GM06990 (cell line): Measurements from ENCODE around the gene CPB1.

ENCODE experiments used
- DNase-seq: peaks from one replicate; pipeline ENCODE4 v3.0.0-alpha.2; 2011; ENCODE audit not compliant: insufficient read length; ENCODE audit errors: extremely low read depth
- H3K27me3 ChIP-seq: replicated peaks from 2 replicates; pipeline ENCODE4 v1.6.0; 2011; ENCODE audit warnings: low read length; ENCODE audit not compliant: control insufficient read depth, insufficient read depth
- H3K36me3 ChIP-seq: 2 replicates; pipeline ENCODE4 v1.5.1; 2011; ENCODE audit warnings: low read length; ENCODE audit not compliant: control insufficient read depth, insufficient read depth
- H3K4me3 ChIP-seq: replicated peaks from 2 replicates; pipeline ENCODE4 v1.5.1; 2011; ENCODE audit warnings: low read depth, mild to moderate bottlenecking, control low read depth, low read length
- CTCF ChIP-seq: IDR thresholded peaks from 2 replicates; pipeline ENCODE4 v1.5.1; 2011; ENCODE audit warnings: low read length, control low read depth, mild to moderate bottlenecking, inconsistent platforms; ENCODE audit not compliant: insufficient read depth, poor library complexity, severe bottlenecking

The CPB1 gene

DNA sequence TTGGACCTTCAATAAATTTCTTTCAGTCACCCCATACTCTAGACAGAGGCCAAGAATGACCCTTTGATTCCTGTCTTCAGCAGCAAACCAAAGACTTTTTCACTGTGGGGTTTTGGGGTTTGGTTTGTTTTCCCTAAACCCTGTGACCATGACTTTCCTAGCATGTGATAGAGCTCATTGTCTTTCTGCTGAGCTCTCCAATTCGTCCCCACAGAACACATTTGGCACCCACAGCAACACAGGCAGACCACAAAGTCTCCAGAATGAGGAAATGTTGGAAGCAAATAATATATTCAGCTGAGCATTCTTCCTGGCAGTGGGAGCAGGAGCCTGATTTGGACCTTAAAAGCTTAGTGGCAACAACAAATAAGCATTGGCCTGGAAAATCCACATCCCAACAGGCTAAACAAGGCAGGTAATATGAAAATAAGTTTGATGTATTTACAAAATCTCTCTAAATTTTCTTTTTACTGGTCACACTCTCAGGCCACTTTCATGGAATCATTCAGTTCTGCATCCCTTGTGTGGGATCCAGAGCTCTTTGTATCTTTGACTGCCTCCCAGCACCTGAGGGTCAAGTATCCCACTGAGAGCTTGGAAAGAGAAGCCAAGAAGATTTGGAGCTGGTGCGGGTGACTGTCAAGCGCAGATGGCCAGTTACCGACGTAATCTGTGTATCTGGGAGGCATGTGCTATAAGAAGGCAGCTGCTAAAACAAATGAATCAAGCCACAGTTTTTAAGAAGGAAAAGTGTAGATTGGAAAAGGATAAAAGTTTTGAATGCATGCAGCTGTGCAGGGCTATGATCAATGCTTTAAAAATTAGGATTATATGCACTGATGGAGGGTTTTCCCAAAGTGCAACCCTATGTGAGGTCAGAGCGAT, 36.5 kb upstream of the CPB1 start:
- Histone ChIP-seq H3K36me3 (no peaks in the 10 kb centered on the region), H3K27me3 (no peaks in the 10 kb centered on the region), H3K4me3 (no peak overlapping the region)
- no peak for TF ChIP-seq CTCF
- DNase-seq, result no peak

GRCh38 chr3:148791920-148792319, 35.7 kb upstream of the CPB1 start:
- no peak overlapping the region for H3K4me3 ChIP-seq
- no peak for TF ChIP-seq CTCF
- H3K36me3 ChIP-seq, result no peaks in the 10 kb centered on the region
- DNase-seq, result no peak
- H3K27me3 ChIP-seq, result no peaks in the 10 kb centered on the region

DNA sequence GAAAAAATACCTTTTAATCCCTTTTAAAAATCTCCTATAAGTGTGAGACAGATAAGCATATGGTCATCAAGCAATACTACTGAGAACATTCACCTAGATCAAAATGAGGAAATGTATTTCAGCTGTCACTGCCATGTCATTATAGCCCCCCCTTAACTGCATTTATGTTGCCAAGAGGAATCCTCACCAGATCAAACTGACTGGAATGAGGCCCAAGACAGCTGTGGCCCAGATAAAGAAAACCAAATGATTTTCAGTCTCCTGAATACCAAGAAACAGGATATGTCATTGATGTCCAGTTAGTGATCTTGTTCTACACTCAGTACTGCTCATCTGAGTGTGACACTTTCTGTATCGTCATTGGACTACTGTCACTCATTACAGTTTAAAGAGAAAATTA, 35.1 kb upstream of the CPB1 start:
- DNase-seq, result no peak
- no peak for TF ChIP-seq CTCF
- H3K27me3 ChIP-seq, result no peaks in the 10 kb centered on the region
- H3K4me3 ChIP-seq, result no peak overlapping the region
- H3K36me3 ChIP-seq, result no peaks in the 10 kb centered on the region

GRCh38 chr3:148796799-148797198, 30.8 kb upstream of the CPB1 start:
- Histone ChIP-seq H3K27me3 (no peaks in the 10 kb centered on the region), H3K36me3 (no peaks in the 10 kb centered on the region), H3K4me3 (no peak overlapping the region)
- DNase-seq, result no peak
- TF ChIP-seq CTCF, result no peak

DNA sequence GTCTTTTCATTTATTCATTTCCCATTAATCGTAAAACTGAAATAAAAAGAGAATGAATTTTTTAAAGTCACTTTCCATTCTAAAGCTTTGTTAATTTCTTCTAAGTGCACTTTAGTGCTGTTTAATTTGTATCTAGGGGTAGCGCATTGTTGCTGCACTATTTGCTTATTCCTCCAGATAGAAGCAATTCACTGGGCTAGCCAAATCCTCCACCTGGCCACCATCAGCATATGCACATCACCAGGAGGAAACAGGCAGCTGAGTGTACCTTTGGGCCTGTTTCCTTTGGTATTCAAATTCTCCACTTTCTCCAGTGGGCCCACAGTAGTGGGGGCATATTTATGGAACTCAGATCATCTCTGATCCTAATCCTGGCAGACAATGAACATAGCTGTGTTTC, 29.8 kb upstream of the CPB1 start:
- TF ChIP-seq CTCF, result no peak
- H3K36me3 ChIP-seq, result no peaks in the 10 kb centered on the region
- no peaks in the 10 kb centered on the region for H3K27me3 ChIP-seq
- DNase-seq, result no peak
- H3K4me3 ChIP-seq, result no peak overlapping the region

GRCh38 chr3:148800414-148800813, 27.2 kb upstream of the CPB1 start:
- TF ChIP-seq CTCF, result no peak
- Histone ChIP-seq H3K36me3 (no peaks in the 10 kb centered on the region), H3K4me3 (no peak overlapping the region), H3K27me3 (no peaks in the 10 kb centered on the region; the same call in 1 of the 2 replicates)
- DNase-seq, result no peak
